GM13976 (cell line): ENCODE measurements around the gene SYNPR.

ENCODE experiments used
- DNase-seq: peaks from one replicate; pipeline ENCODE4 v3.0.0; 2012; ENCODE audit warnings: low spot score
- CTCF ChIP-seq: IDR thresholded peaks from 2 replicates; pipeline ENCODE4 v1.5.1; 2012; ENCODE audit warnings: borderline replicate concordance, mild to moderate bottlenecking; ENCODE audit not compliant: insufficient read depth; ENCODE audit errors: extremely low read depth, missing control alignments, control extremely low read depth
- in situ Hi-C: fragments of 300-500 bp; cut with MboI; formaldehyde crosslinking; loops from one replicate; pipeline ENCODE4 v1.12.0; 2022; ENCODE audit warnings: low sequenced_read_pairs, mixed read lengths, inconsistent platforms; ENCODE audit not compliant: unreplicated experiment

SYNPR gene

GRCh38 chr3:63478990-63479660, 201.0 kb downstream of the SYNPR start:
- in situ Hi-C loops, result no loop called here
- no peak for DNase-seq
- no peak for TF ChIP-seq CTCF

- in situ Hi-C loops, result no loop called here
- no peak for TF ChIP-seq CTCF
- DNase-seq, result no peak
Measured at GRCh38 chr3:63479661-63480035, 201.5 kb downstream of the SYNPR start.

DNA sequence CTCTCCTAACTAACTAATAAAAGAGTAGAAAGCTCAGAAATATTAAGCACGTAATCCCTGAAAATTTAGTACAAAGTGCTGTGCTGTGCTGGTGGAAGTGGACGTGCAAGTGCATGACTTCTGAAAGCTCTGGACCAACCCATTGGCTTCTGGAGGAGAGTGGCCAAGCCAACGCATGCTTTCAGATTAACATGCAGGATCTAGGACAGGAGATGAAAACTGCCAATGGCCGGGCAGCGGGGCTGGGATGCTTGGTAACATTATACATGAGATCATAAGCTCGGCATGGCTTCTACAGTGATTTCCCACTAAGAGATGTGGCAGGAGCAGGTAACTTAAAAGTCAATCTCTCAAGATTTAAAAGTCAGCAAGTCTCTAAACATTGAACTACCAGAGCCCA, 203.5 kb downstream of the SYNPR start:
- no peak for TF ChIP-seq CTCF
- in situ Hi-C loops, result no loop called here
- DNase-seq, result no peak

DNA sequence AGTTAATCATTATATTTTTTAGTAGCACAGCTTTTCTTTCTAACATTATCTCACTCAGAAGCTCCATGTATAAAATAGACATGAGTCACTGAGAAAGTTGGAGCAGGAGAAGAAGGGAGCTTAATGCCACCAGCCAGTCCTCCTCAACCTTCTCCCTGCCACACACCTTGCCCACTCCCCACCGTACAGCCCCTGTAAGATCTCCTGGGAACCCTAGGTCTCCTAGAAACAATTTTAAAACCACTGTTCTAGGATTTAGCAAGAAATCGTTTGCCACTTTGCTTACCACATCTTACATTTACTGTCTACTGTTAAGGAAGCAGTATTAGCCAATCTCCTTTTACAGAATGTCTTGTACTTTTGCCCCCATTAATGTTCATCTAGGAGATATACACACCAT, 204.2 kb downstream of the SYNPR start:
- no peak for TF ChIP-seq CTCF
- in situ Hi-C loops, result no loop called here
- DNase-seq, result no peak

DNA sequence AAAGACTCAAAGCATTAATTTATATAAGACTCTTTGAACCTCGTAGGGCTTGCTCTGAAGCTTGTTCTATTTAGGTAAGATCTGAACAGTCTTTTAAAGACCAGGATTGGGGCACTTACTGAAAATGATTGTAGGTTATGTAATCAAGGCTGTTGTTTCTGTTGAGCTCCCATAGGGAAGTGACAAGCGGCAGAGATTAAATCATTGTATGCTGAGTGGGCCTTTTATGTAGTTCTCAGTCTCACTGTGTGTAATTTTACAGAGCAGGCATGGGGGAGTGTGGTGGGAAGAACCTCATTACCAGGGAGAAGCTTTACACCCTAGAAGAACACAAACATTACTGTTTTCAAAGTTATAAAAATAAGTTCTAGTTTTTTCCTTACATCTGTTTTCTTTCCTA, 214.4 kb downstream of the SYNPR start:
- no peak for DNase-seq
- TF ChIP-seq CTCF, result no peak

DNA sequence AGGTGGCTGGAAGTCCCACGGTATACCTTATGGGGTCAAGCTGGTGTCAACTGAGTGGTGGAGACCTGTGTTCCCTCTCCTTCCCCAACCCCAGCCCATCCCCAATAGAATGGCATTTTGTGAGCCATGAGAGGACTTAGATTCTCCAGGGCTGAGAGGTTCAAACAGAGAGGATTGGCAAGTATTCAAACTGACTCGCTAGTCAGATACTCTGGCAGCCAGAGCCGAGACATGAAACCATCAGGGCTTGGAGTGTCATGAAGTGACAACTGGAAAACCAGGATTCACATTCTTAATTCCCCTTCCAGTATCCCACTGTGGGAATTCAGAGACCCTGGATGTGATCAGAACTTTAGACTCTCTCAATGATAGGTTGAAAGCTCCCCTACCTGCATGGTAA, 215.0 kb downstream of the SYNPR start:
- TF ChIP-seq CTCF, result no peak
- no peak for DNase-seq
- in situ Hi-C loops, result no loop called here

More for the DNA sequence above, 214.4 kb downstream of the SYNPR start:
- in situ Hi-C loops, result no loop called here

- no peak for TF ChIP-seq CTCF
- DNase-seq, result no peak
- in situ Hi-C loops, result no loop called here
Measured at GRCh38 chr3:63494646-63495045, 216.5 kb downstream of the SYNPR start.
